NCI-H774 (cell line): ENCODE results near the gene ZBTB37.
"Not testable (repeated sequence)": the region's sequence is repeated elsewhere in the genome, so short reads cannot be mapped to it uniquely, and the experiment has no call there.

Experiments used
- DNase-seq: peaks from one replicate; lab custom pipeline; 2025; lab: John Stamatoyannopoulos, UW

Gene ZBTB37

GRCh38 chr1:173868266-173869020 lies at the start of gene ZBTB37:
ZBTB37 (plus strand) TSS chr1:173868380; CDS start chr1:173870226, 1,846 bp downstream.
- DNase-seq, result peak; percentile 90

- DNase-seq, result no peak
Measured at GRCh38 chr1:173818459-173818858, 49.7 kb upstream of the ZBTB37 start.

GRCh38 chr1:173821680-173822079 lies 46.5 kb upstream of the ZBTB37 start:
- DNase-seq, result no peak

GRCh38 chr1:173823781-173824314 lies 44.3 kb upstream of the ZBTB37 start:
- no peak for DNase-seq

GRCh38 chr1:173824315-173825081 lies 43.7 kb upstream of the ZBTB37 start, which contains the start of the genes CENPL and DARS2:
CENPL (minus strand) TSS chr1:173824883; CDS start chr1:173811299, 13,584 bp downstream.
DARS2 (plus strand) TSS chr1:173824673; CDS start chr1:173825230, 557 bp downstream.
- peak; percentile 98 for DNase-seq

GRCh38 chr1:173827611-173828010 lies 40.6 kb upstream of the ZBTB37 start:
- no peak for DNase-seq

- no peak for DNase-seq
Measured at GRCh38 chr1:173832748-173833147, 35.4 kb upstream of the ZBTB37 start.

- no peak for DNase-seq
Measured at GRCh38 chr1:173852105-173852504, 16.1 kb upstream of the ZBTB37 start.

GRCh38 chr1:173853074-173853473 lies 15.1 kb upstream of the ZBTB37 start:
- DNase-seq, result no peak

- DNase-seq, result no peak
Measured at GRCh38 chr1:173856014-173856413, 12.2 kb upstream of the ZBTB37 start.

GRCh38 chr1:173856903-173857302 lies 11.3 kb upstream of the ZBTB37 start:
- DNase-seq, result no peak

- no peak for DNase-seq
Measured at GRCh38 chr1:173857363-173857917, 10.7 kb upstream of the ZBTB37 start.

GRCh38 chr1:173859547-173859946 lies 8.6 kb upstream of the ZBTB37 start:
- not testable (repeated sequence) for DNase-seq

- no peak for DNase-seq
Measured at GRCh38 chr1:173860065-173860464, 8.1 kb upstream of the ZBTB37 start.

- DNase-seq, result no peak
Measured at GRCh38 chr1:173861731-173862145, 6.4 kb upstream of the ZBTB37 start.

- DNase-seq, result not testable (repeated sequence)
Measured at GRCh38 chr1:173862146-173862768, 5.9 kb upstream of the ZBTB37 start.

- no peak for DNase-seq
Measured at GRCh38 chr1:173862769-173863223, 5.4 kb upstream of the ZBTB37 start.

- DNase-seq, result no peak
Measured at GRCh38 chr1:173863224-173864161, 4.7 kb upstream of the ZBTB37 start.

GRCh38 chr1:173864179-173864867 lies 3.9 kb upstream of the ZBTB37 start:
- DNase-seq, result no peak
